ENCODE data around the gene BCAS4. TPM values are rescaled to one million over a fixed set of nuclear protein-coding genes. Genes with fewer than 3 reads are reported as not detected.
"Not testable (repeated sequence)": the region's sequence is repeated elsewhere in the genome, so short reads cannot be mapped to it uniquely, and the experiment has no call there.

The BCAS4 gene
- total and polyA plus RNA-seq, 4 donors, result 4.3 to 5.7 (median 5.0) TPM

DNA sequence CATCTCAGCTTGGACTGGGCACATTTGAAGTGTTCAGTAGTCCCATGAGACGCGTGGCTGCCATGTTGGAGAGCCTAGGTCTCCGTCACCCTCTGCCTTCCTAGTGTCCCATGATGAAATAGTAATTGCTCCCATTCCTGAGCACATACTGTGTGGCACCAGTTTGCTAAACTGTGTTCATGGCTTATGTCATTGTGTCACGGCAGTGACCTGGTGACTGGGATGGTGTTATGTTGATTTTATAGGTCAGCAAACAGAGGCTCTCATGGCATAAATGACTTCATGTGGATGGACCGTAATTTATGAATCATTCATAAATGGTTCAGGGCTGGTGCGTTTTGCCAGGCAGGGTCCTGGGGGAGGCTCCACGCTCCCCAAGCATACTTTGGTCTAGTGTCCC is 3.8 kb downstream of the BCAS4 start:
- DNase-seq, result no peak
- no peak for ATAC-seq (ENCODE audit: insufficient read depth, low FRiP score)
- TF ChIP-seq, protein P1, sequence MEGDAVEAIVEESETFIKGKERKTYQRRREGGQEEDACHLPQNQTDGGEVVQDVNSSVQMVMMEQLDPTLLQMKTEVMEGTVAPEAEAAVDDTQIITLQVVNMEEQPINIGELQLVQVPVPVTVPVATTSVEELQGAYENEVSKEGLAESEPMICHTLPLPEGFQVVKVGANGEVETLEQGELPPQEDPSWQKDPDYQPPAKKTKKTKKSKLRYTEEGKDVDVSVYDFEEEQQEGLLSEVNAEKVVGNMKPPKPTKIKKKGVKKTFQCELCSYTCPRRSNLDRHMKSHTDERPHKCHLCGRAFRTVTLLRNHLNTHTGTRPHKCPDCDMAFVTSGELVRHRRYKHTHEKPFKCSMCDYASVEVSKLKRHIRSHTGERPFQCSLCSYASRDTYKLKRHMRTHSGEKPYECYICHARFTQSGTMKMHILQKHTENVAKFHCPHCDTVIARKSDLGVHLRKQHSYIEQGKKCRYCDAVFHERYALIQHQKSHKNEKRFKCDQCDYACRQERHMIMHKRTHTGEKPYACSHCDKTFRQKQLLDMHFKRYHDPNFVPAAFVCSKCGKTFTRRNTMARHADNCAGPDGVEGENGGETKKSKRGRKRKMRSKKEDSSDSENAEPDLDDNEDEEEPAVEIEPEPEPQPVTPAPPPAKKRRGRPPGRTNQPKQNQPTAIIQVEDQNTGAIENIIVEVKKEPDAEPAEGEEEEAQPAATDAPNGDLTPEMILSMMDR (IDR thresholded peaks at IDR 0.05; ENCODE audit: control extremely low read depth, extremely low read depth), result no peak
- Histone ChIP-seq H3K9me3 (ENCODE audit: control insufficient read depth in 4 of 4, insufficient read depth in 3 of 4, low read length in 3 of 4) (no peaks in the 10 kb centered on the region), H3K36me3 (ENCODE audit: control insufficient read depth in 4 of 4, insufficient read depth in 4 of 4, low read length in 4 of 4) (no peaks in the 10 kb centered on the region), H3K9ac (ENCODE audit: insufficient read depth in 1 of 2, low read length in 2 of 2) (no peak overlapping the region), H3K4me3 (no peak overlapping the region), H3K4me1 (ENCODE audit: control insufficient read depth in 5 of 5, insufficient read depth in 5 of 5, low read length in 5 of 5) (peaks cover 0 to 10% (median 0%) of the 10 kb centered on the region in 5 donors), H3K27ac (ENCODE audit: low read depth in 1 of 2, low read length in 1 of 2) (no peak overlapping the region), H3K27me3 (ENCODE audit: control insufficient read depth in 3 of 3, insufficient read depth in 3 of 3, low read length in 2 of 3) (no peaks in the 10 kb centered on the region)
- 87 to 92% methylated on average over 7 of the region's 7 CpGs for WGBS, 2 donors

DNA sequence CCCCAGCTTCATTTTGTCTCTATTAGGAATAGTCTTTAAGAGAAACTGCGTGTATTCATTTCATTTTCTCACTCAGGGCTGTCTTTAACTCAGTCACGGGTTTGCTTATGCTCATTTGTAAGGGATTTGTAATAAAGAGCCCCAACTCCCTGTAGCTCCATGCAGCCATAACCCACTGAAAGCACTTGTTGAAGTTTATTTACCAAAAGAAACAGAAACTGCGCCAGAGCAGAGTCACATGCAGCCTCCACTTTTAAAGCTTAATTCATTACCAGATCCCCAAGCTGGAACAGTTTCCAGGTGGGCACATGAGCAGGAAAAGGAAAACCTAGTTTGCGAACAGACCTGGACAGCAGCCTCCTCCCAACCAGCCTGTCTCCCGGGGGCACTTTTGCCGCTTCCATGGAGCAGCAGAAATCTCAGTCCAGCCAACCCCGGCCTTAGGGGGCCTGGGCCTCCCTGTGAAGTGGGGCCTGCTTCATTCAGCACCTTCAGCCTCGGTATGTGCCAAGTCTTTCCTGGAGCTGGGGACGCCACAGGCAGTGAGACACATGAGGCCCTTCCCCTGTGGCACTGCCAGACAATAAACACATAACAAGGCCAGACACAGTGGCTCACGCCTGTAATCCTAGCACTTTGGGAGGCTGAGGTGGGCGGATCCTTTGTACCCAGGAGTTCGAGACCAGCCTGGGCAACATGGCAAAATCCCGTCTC is 4.5 kb downstream of the BCAS4 start:
- H3K36me3 ChIP-seq (ENCODE audit: control insufficient read depth in 4 of 4, insufficient read depth in 4 of 4, low read length in 4 of 4), result no peaks in the 10 kb centered on the region
- H3K9ac ChIP-seq (ENCODE audit: insufficient read depth in 1 of 2, low read length in 2 of 2), result no peak overlapping the region

DNA sequence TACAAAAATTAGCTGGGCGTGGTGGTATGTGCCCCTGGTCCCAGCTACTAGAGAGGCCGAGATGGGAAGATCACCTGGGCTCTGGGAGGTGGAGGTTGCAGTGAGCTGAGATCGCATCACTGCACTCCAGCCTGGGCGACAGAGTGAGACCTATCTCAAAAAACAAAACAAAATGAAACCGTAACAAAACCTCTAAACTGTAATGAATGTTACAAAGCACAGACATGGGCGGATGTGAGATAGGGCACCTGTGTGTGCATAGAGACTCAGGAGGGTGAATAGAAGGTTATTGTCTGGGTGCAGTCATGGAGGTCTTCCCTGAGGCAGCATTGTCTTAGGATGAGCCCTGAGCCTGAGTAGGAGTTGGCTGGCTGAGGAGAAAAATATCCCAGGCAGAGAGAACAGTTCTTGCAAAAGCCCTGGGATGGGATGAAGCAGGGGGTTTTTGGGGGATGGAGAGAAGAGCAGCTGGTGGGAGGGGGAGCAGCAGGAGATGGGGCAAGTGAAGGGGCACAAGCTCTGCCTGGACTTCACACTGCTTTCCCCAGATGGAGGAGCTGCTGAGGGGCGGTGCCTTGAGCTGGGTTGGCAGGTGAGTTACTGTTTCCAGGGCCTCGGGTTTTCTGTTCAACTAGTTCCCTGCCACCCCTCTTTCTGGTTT is 5.2 kb downstream of the BCAS4 start:
- TF ChIP-seq, protein P1 (IDR thresholded peaks at IDR 0.05; ENCODE audit: control extremely low read depth, extremely low read depth), result no peak
- ATAC-seq (ENCODE audit: insufficient read depth, low FRiP score) (no peak), DNase-seq (no peak)
- Histone ChIP-seq H3K4me1 (ENCODE audit: control insufficient read depth in 5 of 5, insufficient read depth in 5 of 5, low read length in 5 of 5) (peaks cover 0 to 10% (median 0%) of the 10 kb centered on the region in 5 donors), H3K36me3 (ENCODE audit: control insufficient read depth in 4 of 4, insufficient read depth in 4 of 4, low read length in 4 of 4) (no peaks in the 10 kb centered on the region), H3K27me3 (ENCODE audit: control insufficient read depth in 3 of 3, insufficient read depth in 3 of 3, low read length in 2 of 3) (no peaks in the 10 kb centered on the region), H3K9me3 (ENCODE audit: control insufficient read depth in 4 of 4, insufficient read depth in 3 of 4, low read length in 3 of 4) (no peaks in the 10 kb centered on the region), H3K4me3 (no peak overlapping the region), H3K9ac (ENCODE audit: insufficient read depth in 1 of 2, low read length in 2 of 2) (no peak overlapping the region), H3K27ac (ENCODE audit: low read depth in 1 of 2, low read length in 1 of 2) (no peak overlapping the region)
- 86 to 91% methylated on average over 8 of the region's 8 CpGs for WGBS, 2 donors

More for the DNA sequence above, 4.5 kb downstream of the BCAS4 start:
- TF ChIP-seq, protein P1 (IDR thresholded peaks at IDR 0.05; ENCODE audit: control extremely low read depth, extremely low read depth), result no peak
- Histone ChIP-seq H3K27ac (ENCODE audit: low read depth in 1 of 2, low read length in 1 of 2) (no peak overlapping the region), H3K4me3 (no peak overlapping the region), H3K4me1 (ENCODE audit: control insufficient read depth in 5 of 5, insufficient read depth in 5 of 5, low read length in 5 of 5) (peaks cover 0 to 10% (median 0%) of the 10 kb centered on the region in 5 donors), H3K27me3 (ENCODE audit: control insufficient read depth in 3 of 3, insufficient read depth in 3 of 3, low read length in 2 of 3) (no peaks in the 10 kb centered on the region), H3K9me3 (ENCODE audit: control insufficient read depth in 4 of 4, insufficient read depth in 3 of 4, low read length in 3 of 4) (no peaks in the 10 kb centered on the region)
- ATAC-seq (ENCODE audit: insufficient read depth, low FRiP score), result no peak
- 73 to 88% methylated on average over 13 of the region's 13 CpGs for WGBS, 2 donors
- DNase-seq, result peak; percentile 14 to 42 (median 34)

DNA sequence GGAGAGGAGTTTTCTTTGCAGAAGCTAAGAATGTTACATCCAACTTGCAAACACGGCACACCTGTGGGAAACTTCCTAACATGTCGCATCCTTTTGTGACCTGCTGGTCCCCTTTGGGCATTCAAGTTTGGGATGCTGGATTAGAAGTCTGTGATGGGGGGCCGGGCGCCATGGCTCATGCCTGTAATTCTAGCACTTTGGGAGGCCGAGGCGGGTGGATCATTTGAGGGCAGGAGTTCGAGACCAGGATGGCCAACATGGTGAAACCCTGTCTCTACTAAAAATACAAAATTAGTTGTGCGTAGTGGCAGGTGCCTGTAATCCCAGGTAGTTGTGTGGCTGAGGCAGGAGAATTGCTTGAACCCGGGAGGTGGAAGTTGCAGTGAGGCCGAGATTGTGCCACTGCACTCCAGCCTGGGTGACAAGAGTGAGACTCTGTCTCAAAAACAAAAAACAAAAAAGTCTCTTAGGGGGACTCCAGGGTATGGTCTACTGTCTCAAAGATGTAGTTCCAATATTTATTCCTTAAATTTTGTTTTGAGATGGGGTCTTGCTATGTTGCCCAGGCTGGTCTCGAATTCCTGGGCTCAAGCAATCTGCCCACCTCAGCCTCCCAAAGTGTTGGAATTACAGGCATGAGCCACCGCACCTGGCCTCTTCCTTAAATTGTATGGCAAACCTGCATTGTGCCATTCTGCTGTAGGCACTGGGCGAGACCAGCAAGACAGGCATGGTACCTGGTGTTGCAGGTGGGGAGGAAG is 6.3 kb downstream of the BCAS4 start:
- H3K27me3 ChIP-seq (ENCODE audit: control insufficient read depth in 3 of 3, insufficient read depth in 3 of 3, low read length in 2 of 3); H3K4me3 ChIP-seq; DNase-seq; H3K9me3 ChIP-seq (ENCODE audit: control insufficient read depth in 4 of 4, insufficient read depth in 3 of 4, low read length in 3 of 4); ATAC-seq (ENCODE audit: insufficient read depth, low FRiP score); H3K9ac ChIP-seq (ENCODE audit: insufficient read depth in 1 of 2, low read length in 2 of 2); H3K27ac ChIP-seq (ENCODE audit: low read depth in 1 of 2, low read length in 1 of 2); H3K36me3 ChIP-seq (ENCODE audit: control insufficient read depth in 4 of 4, insufficient read depth in 4 of 4, low read length in 4 of 4): not testable (repeated sequence)
- WGBS, 2 donors, result 95 to 96% methylated on average over 13 of the region's 13 CpGs
- H3K4me1 ChIP-seq (ENCODE audit: control insufficient read depth in 5 of 5, insufficient read depth in 5 of 5, low read length in 5 of 5), result peaks cover 0 to 10% (median 0%) of the 10 kb centered on the region in 5 donors
